Liver (tissue), 3 donors: ENCODE results near the gene GSE1.

Source experiments
- ATF3 ChIP-seq: IDR thresholded peaks from 2 replicates; pipeline ENCODE4 v1.6.1; 2016; ENCODE audit warnings: antibody characterized with exemption
- CTCF ChIP-seq: fragments of 150-350 bp; IDR thresholded peaks from 2 replicates; pipeline ENCODE4 v1.5.1; 2017; ENCODE audit warnings: improper control_type of control experiment, low read depth, low read length; ENCODE audit not compliant: missing input control
- GABPA ChIP-seq, 2 donors: IDR thresholded peaks in 1 of 2; conservative IDR thresholded peaks in 1 of 2; 2 replicates each; pipeline ENCODE4 v1.6.1; 2016; ENCODE audit warnings: antibody characterized with exemption in 2 of 2, mild to moderate bottlenecking in 1 of 2, moderate library complexity in 1 of 2
- HNF4A ChIP-seq, 2 donors: conservative IDR thresholded peaks; 2 replicates each; pipeline ENCODE4 v1.6.1; 2016; ENCODE audit warnings: antibody characterized with exemption in 2 of 2, mild to moderate bottlenecking in 2 of 2
- RAD21 ChIP-seq, 2 donors: IDR thresholded peaks; 2 replicates each; pipeline ENCODE4 v1.6.1; 2016; ENCODE audit warnings: antibody characterized with exemption in 2 of 2, mild to moderate bottlenecking in 2 of 2
- RXRA ChIP-seq, 2 donors: IDR thresholded peaks; 2 replicates each; pipeline ENCODE4 v1.6.1; 2017 to 2018; ENCODE audit warnings: antibody characterized with exemption in 2 of 2, mild to moderate bottlenecking in 1 of 2
- SP1 ChIP-seq: IDR thresholded peaks from 2 replicates; pipeline ENCODE4 v1.6.1; 2018; ENCODE audit warnings: antibody characterized with exemption, mild to moderate bottlenecking
- TAF1 ChIP-seq: conservative IDR thresholded peaks from 2 replicates; pipeline ENCODE4 v1.6.1; 2016; ENCODE audit warnings: antibody characterized with exemption, mild to moderate bottlenecking
- YY1 ChIP-seq: IDR thresholded peaks from 2 replicates; pipeline ENCODE4 v1.6.1; 2016; ENCODE audit warnings: antibody characterized with exemption, mild to moderate bottlenecking
- TF ChIP-seq, protein P1 (sequence below): IDR thresholded peaks from 2 replicates; pipeline ENCODE4 v1.6.1; 2016; ENCODE audit warnings: antibody characterized with exemption
- TF ChIP-seq, protein P2 (sequence below): IDR thresholded peaks from 2 replicates; pipeline ENCODE4 v1.6.1; 2016; ENCODE audit warnings: antibody characterized with exemption, mild to moderate bottlenecking
- donor health status: healthy.
- donor health status: healthy.

GRCh38 chr16:85657996-85658395 lies 44.9 kb downstream of the GSE1 start:
- TF ChIP-seq CTCF (no peak), SP1 (no peak), TAF1 (no peak), YY1 (no peak), ATF3 (no peak), RXRA (IDR thresholded peaks at IDR 0.05) (no peak), RAD21 (IDR thresholded peaks at IDR 0.05) (no peak), GABPA (IDR thresholded peaks at IDR 0.05 in 1 of 2, conservative IDR thresholded peaks at IDR 0.05 in 1 of 2) (no peak), HNF4A (conservative IDR thresholded peaks at IDR 0.05) (no peak)
- TF ChIP-seq, protein P1, sequence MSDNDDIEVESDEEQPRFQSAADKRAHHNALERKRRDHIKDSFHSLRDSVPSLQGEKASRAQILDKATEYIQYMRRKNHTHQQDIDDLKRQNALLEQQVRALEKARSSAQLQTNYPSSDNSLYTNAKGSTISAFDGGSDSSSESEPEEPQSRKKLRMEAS: no peak
- TF ChIP-seq, protein P2, sequence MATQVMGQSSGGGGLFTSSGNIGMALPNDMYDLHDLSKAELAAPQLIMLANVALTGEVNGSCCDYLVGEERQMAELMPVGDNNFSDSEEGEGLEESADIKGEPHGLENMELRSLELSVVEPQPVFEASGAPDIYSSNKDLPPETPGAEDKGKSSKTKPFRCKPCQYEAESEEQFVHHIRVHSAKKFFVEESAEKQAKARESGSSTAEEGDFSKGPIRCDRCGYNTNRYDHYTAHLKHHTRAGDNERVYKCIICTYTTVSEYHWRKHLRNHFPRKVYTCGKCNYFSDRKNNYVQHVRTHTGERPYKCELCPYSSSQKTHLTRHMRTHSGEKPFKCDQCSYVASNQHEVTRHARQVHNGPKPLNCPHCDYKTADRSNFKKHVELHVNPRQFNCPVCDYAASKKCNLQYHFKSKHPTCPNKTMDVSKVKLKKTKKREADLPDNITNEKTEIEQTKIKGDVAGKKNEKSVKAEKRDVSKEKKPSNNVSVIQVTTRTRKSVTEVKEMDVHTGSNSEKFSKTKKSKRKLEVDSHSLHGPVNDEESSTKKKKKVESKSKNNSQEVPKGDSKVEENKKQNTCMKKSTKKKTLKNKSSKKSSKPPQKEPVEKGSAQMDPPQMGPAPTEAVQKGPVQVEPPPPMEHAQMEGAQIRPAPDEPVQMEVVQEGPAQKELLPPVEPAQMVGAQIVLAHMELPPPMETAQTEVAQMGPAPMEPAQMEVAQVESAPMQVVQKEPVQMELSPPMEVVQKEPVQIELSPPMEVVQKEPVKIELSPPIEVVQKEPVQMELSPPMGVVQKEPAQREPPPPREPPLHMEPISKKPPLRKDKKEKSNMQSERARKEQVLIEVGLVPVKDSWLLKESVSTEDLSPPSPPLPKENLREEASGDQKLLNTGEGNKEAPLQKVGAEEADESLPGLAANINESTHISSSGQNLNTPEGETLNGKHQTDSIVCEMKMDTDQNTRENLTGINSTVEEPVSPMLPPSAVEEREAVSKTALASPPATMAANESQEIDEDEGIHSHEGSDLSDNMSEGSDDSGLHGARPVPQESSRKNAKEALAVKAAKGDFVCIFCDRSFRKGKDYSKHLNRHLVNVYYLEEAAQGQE: no peak
